GM12878 (cell line): ENCODE results near the gene NUP35. TPM values are rescaled to one million over a fixed set of nuclear protein-coding genes. Genes with fewer than 3 reads are reported as not detected.
A peak's percentile ranks its signal among the peaks of the same experiment; 100 is the strongest.

Experiments
- BHLHE40 ChIP-seq, 2 experiments: fragments of 450-650 bp in 1 of 2; IDR thresholded peaks; 2 replicates each; pipeline ENCODE4 v1.6.1; 2011 to 2017; ENCODE audit warnings: low read depth in 2 of 2, borderline replicate concordance in 1 of 2, improper control_type of control experiment in 1 of 2, low read length in 1 of 2, mild to moderate bottlenecking in 1 of 2
- DPF2 ChIP-seq: fragments of 450-650 bp; IDR thresholded peaks from 2 replicates; pipeline ENCODE4 v1.6.1; 2017; ENCODE audit warnings: mild to moderate bottlenecking
- E2F4 ChIP-seq: IDR thresholded peaks from 2 replicates; pipeline ENCODE4 v1.6.1; 2012; ENCODE audit warnings: low read depth, low read length, improper control_type of control experiment
- E4F1 ChIP-seq: fragments of 450-650 bp; IDR thresholded peaks from 2 replicates; pipeline ENCODE4 v1.6.1; 2018; ENCODE audit warnings: borderline replicate concordance, mild to moderate bottlenecking; ENCODE audit not compliant: partially characterized antibody
- EGR1 ChIP-seq, 2 experiments: IDR thresholded peaks; 1 replicate in 1 of 2; 2 replicates in 1 of 2; pipeline ENCODE4 v1.6.1; 2011 to 2012; ENCODE audit warnings: low read depth in 2 of 2, low read length in 2 of 2, borderline replicate concordance in 1 of 2, mild to moderate bottlenecking in 1 of 2, moderate library complexity in 1 of 2
- EP300 ChIP-seq, 2 experiments: fragments of 150-350 bp in 1 of 2; IDR thresholded peaks; 2 replicates each; pipeline ENCODE4 v1.6.1; 2011 to 2012; ENCODE audit warnings: low read depth in 2 of 2, low read length in 2 of 2, borderline replicate concordance in 1 of 2, improper control_type of control experiment in 1 of 2, inconsistent platforms in 1 of 2; ENCODE audit not compliant: control insufficient read depth in 1 of 2
- HCFC1 ChIP-seq: fragments of 150-350 bp; IDR thresholded peaks from 2 replicates; pipeline ENCODE4 v1.6.1; 2014; ENCODE audit warnings: low read length
- HDGF ChIP-seq: fragments of 450-650 bp; IDR thresholded peaks from 2 replicates; pipeline ENCODE4 v1.6.1; 2016; ENCODE audit warnings: antibody characterized with exemption
- IKZF2 ChIP-seq, 2 experiments: fragments of 450-650 bp; IDR thresholded peaks; 2 replicates each; pipeline ENCODE4 v1.6.1; 2017; ENCODE audit warnings: mild to moderate bottlenecking in 2 of 2, moderate library complexity in 2 of 2
- IRF3 ChIP-seq: fragments of 450-650 bp; IDR thresholded peaks from 2 replicates; pipeline ENCODE4 v1.6.1; 2014; ENCODE audit warnings: mild to moderate bottlenecking
- LARP7 ChIP-seq: fragments of 450-650 bp; IDR thresholded peaks from 2 replicates; pipeline ENCODE4 v1.6.1; 2017; ENCODE audit warnings: mild to moderate bottlenecking
- NKRF ChIP-seq: fragments of 450-650 bp; conservative IDR thresholded peaks from 2 replicates; pipeline ENCODE4 v1.6.1; 2017; ENCODE audit warnings: mild to moderate bottlenecking, moderate library complexity
- POLR2AphosphoS5 ChIP-seq: IDR thresholded peaks from 2 replicates; pipeline ENCODE4 v1.6.1; 2011; ENCODE audit warnings: mild to moderate bottlenecking, low read length, inconsistent platforms
- RAD51 ChIP-seq: fragments of 450-650 bp; IDR thresholded peaks from 2 replicates; pipeline ENCODE4 v1.6.1; 2016; ENCODE audit warnings: moderate library complexity, mild to moderate bottlenecking, inconsistent platforms
- RCOR1 ChIP-seq: conservative IDR thresholded peaks from 2 replicates; pipeline ENCODE4 v1.6.1; 2012; ENCODE audit warnings: low read depth, low read length, improper control_type of control experiment
- RELB ChIP-seq: fragments of 450-650 bp; IDR thresholded peaks from 2 replicates; pipeline ENCODE4 v1.6.1; 2017; ENCODE audit warnings: low read depth, mild to moderate bottlenecking, moderate library complexity
- RUNX3 ChIP-seq: IDR thresholded peaks from 2 replicates; pipeline ENCODE4 v1.6.1; 2012; ENCODE audit warnings: low read length, inconsistent platforms
- SMC3 ChIP-seq: IDR thresholded peaks from 2 replicates; pipeline ENCODE4 v1.6.1; 2011; ENCODE audit warnings: low read length, improper control_type of control experiment, borderline replicate concordance
- TBL1XR1 ChIP-seq: IDR thresholded peaks from 2 replicates; pipeline ENCODE4 v1.6.1; 2012; ENCODE audit warnings: low read depth, low read length, improper control_type of control experiment
- ZBED1 ChIP-seq: IDR thresholded peaks from 2 replicates; pipeline ENCODE4 v1.6.1; 2016; ENCODE audit warnings: borderline replicate concordance
- polyA plus RNA-seq, 11 experiments: library from polyadenylated mRNA; depleted of rRNA in 4 of 11; unstranded in 6 of 11; stranded (reverse) in 5 of 11; fragments of >200 nt; fragmentation: Nextera tagmentation in 4 of 11; fragmentation: Illumina TruSeq in 1 of 11; extraction: Ambion mirVana in 4 of 11; extraction: Trizol in 1 of 11; gene quantifications; 1 replicate in 1 of 11; 2 replicates in 10 of 11; pipeline versions ENCODE4 v1.2.1 to v1.2.3, GENCODE V29; 2011 to 2016; ENCODE audit warnings: inconsistent platforms in 2 of 11, missing spikeins in 2 of 11, low read depth in 1 of 11
- total RNA-seq, 4 experiments: library from RNA; depleted of rRNA in 3 of 4; stranded (reverse); fragments of >200 nt in 3 of 4; fragmentation: Illumina TruSeq in 1 of 4; extraction: Trizol in 1 of 4; gene quantifications; 2 replicates each; pipeline versions ENCODE4 v1.2.1 to v1.2.3, GENCODE V29; 2013 to 2021

Gene NUP35
- total and polyA plus RNA-seq, 10 of the 15 experiments (the other 5 are each of a cell fraction or from before 2014, with no cell fraction given): 21.4 to 57.3 (median 30.7) TPM

- peak; percentile 62; the same call in 1 of the 2 replicates for TF ChIP-seq RELB
- no peak for TF ChIP-seq E4F1
- peak; percentile 82 for TF ChIP-seq E2F4
- TF ChIP-seq LARP7: 0 out of 2 replicates have a peak, but pooled peaks have one; percentile 48
- TF ChIP-seq RAD51: peak; percentile 46; the same call in 1 of the 2 replicates
- TF ChIP-seq EGR1 (IDR thresholded peaks at IDR 0.05; ENCODE audit: borderline replicate concordance in 1 of 2, low read depth in 2 of 2, low read length in 2 of 2): peak in 1 of 2 experiments; percentile 80; a peak in 2 of 3 replicates
- TF ChIP-seq HDGF: no peak
- TF ChIP-seq ZBED1: no peak
- peak; percentile 33 to 64; a peak in 3 of 4 replicates for TF ChIP-seq BHLHE40 (IDR thresholded peaks at IDR 0.05; ENCODE audit: borderline replicate concordance in 1 of 2, low read depth in 2 of 2, low read length in 1 of 2)
- TF ChIP-seq RUNX3: peak; percentile 78
- TF ChIP-seq EP300 (IDR thresholded peaks at IDR 0.05; ENCODE audit: borderline replicate concordance in 1 of 2, control insufficient read depth in 1 of 2, low read depth in 2 of 2, low read length in 2 of 2): no peak
- no peak; a peak in 2 of 4 replicates for TF ChIP-seq IKZF2 (IDR thresholded peaks at IDR 0.05)
- TF ChIP-seq TBL1XR1: no peak
- 0 out of 2 replicates have a peak, but pooled peaks have one; percentile 38 for TF ChIP-seq DPF2
- peak; percentile 96 for TF ChIP-seq NKRF
- peak; percentile 80 for TF ChIP-seq HCFC1
- peak; percentile 86 for TF ChIP-seq POLR2AphosphoS5
- no peak for TF ChIP-seq RCOR1
- TF ChIP-seq IRF3: peak; percentile 1; the same call in 1 of the 2 replicates
- no peak for TF ChIP-seq SMC3
Measured at GRCh38 chr2:183124222-183124956, at the start of gene NUP35 (continued).
